DMS153 (cell line): ENCODE measurements around the gene ZC3H8.
A peak's percentile ranks its signal among the peaks of the same experiment; 100 is the strongest.
"Not testable (repeated sequence)": the region's sequence is repeated elsewhere in the genome, so short reads cannot be mapped to it uniquely, and the experiment has no call there.

Source experiments
- DNase-seq: peaks from one replicate; lab custom pipeline; 2025; lab: John Stamatoyannopoulos, UW

The ZC3H8 gene

GRCh38 chr2:112259509-112260294 lies 4.9 kb upstream of the ZC3H8 start:
- peak; percentile 53 for DNase-seq

DNA sequence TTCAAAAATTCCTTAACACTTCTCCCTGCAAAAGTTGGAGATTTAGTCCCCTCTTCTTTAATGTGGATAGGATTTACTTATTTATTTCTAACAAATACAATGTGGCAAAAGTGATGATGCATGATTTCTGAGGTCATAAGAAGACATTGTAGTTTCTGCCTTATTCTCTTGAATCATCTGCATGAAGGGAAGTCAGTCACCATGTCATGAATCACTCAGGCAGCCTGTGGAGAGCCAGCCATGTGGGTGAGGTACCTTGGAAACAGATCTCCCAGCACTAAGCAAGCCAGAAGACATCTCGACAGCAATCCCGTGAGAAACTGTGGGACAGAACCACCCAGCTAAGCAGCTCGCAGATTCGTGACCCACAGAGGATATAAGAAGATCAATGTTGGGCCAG lies 2.7 kb upstream of the ZC3H8 start:
- no peak for DNase-seq

GRCh38 chr2:112256654-112257053 lies 1.8 kb upstream of the ZC3H8 start:
- DNase-seq, result no peak

DNA sequence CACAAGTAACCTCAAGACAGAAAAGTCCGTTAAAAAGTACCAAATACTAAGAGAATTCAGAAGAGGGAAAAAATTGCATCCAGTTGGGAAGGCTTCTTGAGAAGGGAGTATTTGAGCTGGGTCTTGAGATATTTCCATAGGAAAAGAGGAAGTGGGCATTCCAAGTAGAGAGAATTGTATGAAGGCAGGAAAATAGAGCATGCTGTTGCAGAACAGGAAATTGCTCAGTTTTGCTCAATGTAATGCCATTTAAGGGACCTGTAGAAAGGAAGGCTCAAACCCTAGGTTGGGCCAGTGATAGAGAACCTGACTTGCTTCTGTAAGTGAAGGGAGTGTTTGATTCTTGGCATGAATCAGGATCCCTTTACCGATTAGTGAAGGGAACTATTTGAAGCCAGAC lies 1.0 kb upstream of the ZC3H8 start:
- no peak for DNase-seq

DNA sequence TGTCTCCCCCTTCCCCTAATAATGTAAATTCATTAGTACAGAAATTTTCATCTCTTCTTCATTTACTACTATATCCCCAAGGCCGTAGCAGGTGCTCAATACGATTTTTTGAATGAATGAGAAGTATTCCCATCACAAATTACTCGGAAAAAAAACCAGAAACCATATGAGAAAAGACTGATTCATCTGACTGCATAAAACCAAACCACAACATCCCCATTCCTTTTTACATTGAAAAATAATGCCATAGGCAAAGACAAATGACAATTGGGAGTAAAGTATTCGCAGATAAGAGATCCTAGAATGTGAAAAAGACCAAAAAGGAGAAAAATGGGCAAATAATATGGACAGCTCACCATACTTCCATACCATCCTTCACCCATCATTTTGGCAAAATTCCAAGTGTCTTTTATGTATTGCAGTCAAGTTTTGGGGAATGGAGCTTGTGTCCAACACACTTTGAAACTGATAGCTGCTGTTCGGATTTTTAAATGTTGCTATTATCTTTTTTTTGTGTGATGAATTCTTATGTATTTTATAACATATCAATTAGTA lies 1.5 kb downstream of the ZC3H8 start:
- no peak for DNase-seq

DNA sequence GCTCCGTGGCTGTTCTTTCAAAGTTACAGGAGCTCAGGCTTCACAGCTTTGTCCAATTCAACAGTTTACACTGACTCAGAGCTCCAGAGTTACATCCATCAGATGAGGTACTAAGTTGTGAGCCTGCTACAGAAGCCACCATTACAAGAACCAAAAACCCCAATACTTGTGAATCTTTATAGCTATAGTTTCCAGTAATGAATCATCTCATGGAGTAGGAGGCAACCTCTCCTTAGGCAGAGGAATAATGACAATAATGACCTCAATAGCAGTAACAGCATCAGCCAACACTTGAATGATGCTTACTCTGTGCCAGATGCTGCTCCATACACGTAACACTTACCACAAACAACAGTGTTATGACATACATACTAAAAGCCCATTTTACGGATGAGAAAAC lies 3.6 kb downstream of the ZC3H8 start:
- no peak for DNase-seq

- no peak for DNase-seq
Measured at GRCh38 chr2:112244854-112245253, 10.0 kb downstream of the ZC3H8 start.

DNA sequence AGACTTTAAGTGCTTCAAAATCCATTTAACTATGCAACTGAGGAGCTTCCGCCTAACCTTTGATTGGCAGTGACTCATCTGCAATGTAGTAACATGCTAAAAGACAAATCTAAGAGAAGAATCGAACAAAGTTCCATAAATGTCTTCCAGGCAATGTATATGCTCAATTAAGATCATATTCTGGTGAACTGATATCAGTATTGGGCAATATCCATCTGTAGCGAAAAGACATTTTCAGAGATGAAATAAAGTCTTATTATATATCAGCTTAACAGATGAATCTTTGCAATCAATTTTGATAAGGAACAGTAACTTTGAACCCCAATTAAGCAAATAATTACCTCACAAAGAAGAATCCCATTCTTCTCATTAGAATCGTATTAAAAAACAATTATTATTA lies 11.6 kb downstream of the ZC3H8 start:
- DNase-seq, result no peak

- no peak for DNase-seq
Measured at GRCh38 chr2:112242384-112242783, 12.5 kb downstream of the ZC3H8 start.

DNA sequence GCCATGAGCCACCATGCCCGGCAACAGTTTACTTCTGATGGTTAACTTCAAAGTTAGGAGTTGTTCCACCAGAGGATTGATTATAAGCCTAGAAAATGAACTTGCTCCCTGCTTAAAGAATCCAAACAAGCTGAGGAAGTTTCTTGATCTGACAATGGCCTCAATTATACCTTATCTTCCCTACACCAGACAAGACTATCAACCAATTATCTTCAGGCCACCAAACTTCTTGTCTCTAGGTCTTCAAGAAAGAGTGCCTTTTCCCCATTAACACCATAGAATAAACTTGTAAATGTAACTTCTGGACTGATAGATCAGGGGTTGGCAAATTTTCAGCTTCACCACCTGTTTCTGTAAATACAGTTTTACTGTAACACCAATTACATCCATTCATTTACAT lies 15.0 kb downstream of the ZC3H8 start:
- no peak for DNase-seq

GRCh38 chr2:112230371-112230770 lies 24.5 kb downstream of the ZC3H8 start:
- DNase-seq, result no peak

DNA sequence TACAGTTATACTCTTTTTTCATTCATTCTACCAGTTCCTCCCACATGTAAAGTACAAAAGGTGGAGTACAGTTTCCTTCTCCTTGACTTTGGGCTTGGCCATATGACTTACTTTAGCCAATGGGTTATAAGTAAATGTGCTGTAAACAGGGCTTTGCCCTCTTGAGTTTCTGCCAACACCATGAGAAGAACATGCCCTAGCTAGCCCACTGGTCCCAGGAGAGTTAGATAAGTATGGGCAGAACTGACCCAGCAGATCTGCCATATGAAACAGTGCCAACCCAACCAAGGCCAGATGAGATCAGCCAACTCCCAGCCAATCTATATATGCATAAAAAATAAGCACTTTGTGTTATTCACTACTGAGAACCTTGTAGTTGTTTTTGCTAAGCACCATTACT lies 25.5 kb downstream of the ZC3H8 start:
- peak; percentile 90 for DNase-seq

DNA sequence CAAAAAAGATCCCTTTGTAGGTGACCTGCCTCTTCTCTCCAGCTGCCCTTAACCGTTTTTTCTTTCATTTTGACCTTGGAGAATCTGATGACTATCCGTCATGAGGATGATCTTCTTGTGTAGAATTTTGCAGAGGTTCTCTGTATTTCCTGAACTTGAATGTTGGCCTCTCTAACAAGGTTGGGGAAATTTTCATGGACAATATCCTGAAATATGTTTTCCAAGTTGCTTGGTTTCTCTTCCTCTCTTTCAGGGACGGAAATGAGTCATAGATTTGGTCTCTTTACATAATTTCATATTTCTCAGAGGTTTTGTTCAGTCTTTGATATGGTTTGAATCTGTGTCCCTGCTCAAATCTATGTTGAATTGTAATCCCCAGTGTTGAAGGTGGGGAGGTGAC lies 34.0 kb downstream of the ZC3H8 start:
- no peak for DNase-seq

- DNase-seq, result no peak
Measured at GRCh38 chr2:112220186-112220585, 34.7 kb downstream of the ZC3H8 start.

DNA sequence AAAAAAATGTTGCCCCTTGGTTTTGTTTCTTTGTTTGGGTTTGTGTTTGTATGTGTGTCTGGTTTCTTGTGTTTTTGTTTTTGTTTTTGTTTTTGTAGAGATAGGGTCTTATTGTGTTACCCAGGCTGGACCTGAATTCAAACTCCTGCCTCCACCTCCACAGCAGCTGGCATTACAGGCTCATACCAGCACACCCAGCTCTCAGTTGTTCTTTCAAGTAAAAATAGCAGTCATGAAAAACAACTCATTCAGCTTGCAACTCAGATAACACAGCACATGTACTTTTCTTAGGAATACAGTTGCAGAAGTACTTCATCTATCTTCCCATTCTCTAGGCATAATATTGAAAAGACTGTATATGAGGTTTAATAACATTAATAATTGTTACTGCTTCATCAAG lies 37.0 kb downstream of the ZC3H8 start:
- no peak for DNase-seq

DNA sequence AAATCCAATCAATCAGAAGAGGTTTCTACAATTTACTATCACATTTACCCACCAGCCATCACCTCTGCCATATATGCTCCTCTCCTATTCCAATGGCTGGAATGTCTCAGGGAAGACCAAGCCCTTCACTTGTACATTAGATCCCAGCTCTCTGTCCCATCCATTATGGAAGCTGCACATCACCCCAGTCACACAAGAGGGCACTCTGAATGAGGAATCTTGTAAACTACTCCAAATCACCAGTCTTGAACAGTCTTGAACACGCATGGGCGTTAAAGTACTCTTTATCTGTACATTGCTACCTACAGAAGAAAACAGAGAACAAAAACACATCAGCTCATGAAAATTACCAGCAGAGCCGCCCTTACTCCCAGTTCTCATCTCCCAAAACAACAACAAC lies 38.7 kb downstream of the ZC3H8 start:
- DNase-seq, result no peak

- not testable (repeated sequence) for DNase-seq
Measured at GRCh38 chr2:112207905-112208304, 46.9 kb downstream of the ZC3H8 start.

GRCh38 chr2:112204411-112204810 lies 50.4 kb downstream of the ZC3H8 start:
- DNase-seq, result peak; percentile 6

- DNase-seq, result no peak
Measured at GRCh38 chr2:112201696-112202430, 53.0 kb downstream of the ZC3H8 start.

DNA sequence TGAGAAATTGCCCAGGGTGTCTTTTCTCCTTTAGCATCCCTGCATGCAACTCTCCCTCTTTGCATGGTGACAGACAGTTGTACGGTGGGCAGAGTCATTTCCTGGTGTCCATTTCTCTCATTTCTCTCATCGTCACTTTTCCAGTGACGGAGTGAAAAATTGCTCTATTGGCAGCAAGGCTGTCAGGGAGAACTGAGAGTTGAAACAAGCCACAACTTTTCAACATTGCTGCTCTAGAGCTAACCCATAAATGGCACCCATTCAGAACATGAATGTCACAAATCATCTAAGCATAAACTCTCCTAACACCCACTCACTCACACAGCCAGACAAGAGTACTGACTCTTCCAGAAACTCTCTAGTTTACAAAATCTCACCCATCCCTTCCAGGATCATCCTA lies 55.7 kb downstream of the ZC3H8 start:
- DNase-seq, result no peak

GRCh38 chr2:112198780-112199179 lies 56.1 kb downstream of the ZC3H8 start:
- DNase-seq, result no peak

GRCh38 chr2:112197868-112198267 lies 57.0 kb downstream of the ZC3H8 start:
- DNase-seq, result no peak

GRCh38 chr2:112195950-112196349 lies 58.9 kb downstream of the ZC3H8 start:
- no peak for DNase-seq
